ENCODE data around the gene BMP7.

The BMP7 gene

DNA sequence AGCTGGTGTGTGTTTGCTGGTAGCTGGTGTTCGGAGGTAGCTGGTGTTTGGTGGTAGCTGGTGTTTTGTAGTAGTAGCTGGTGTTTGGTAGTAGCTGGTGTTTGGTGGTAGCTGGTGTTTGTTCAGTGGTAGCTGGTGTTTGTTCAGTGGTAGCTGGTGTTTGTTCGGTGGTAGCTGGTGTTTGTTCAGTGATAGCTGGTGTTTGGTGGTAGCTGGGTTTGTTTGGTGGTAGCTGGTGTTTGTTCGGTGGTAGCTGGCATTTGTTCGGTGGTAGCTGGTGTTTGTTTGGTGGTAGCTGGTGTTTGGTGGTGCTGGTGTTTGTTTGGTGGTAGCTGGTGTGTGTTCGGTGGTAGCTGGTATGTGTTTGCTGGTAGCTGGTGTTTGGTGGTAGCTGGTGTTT is 48.0 kb downstream of the BMP7 start:
- Mint-ChIP-seq H3K9me3 (no peaks in the 10 kb centered on the region), H3K27me3 (ENCODE audit: low read depth) (peaks cover 21% of the 10 kb centered on the region), H3K4me1 (peaks cover 3% of the 10 kb centered on the region), H3K27ac (no peak overlapping the region), H3K4me3 (no peak overlapping the region), H3K36me3 (ENCODE audit: low read depth) (peaks cover 4% of the 10 kb centered on the region)
- TF ChIP-seq, protein P1, sequence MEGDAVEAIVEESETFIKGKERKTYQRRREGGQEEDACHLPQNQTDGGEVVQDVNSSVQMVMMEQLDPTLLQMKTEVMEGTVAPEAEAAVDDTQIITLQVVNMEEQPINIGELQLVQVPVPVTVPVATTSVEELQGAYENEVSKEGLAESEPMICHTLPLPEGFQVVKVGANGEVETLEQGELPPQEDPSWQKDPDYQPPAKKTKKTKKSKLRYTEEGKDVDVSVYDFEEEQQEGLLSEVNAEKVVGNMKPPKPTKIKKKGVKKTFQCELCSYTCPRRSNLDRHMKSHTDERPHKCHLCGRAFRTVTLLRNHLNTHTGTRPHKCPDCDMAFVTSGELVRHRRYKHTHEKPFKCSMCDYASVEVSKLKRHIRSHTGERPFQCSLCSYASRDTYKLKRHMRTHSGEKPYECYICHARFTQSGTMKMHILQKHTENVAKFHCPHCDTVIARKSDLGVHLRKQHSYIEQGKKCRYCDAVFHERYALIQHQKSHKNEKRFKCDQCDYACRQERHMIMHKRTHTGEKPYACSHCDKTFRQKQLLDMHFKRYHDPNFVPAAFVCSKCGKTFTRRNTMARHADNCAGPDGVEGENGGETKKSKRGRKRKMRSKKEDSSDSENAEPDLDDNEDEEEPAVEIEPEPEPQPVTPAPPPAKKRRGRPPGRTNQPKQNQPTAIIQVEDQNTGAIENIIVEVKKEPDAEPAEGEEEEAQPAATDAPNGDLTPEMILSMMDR (IDR thresholded peaks at IDR 0.05; ENCODE audit: unreplicated experiment in 3 of 3), result no peak

DNA sequence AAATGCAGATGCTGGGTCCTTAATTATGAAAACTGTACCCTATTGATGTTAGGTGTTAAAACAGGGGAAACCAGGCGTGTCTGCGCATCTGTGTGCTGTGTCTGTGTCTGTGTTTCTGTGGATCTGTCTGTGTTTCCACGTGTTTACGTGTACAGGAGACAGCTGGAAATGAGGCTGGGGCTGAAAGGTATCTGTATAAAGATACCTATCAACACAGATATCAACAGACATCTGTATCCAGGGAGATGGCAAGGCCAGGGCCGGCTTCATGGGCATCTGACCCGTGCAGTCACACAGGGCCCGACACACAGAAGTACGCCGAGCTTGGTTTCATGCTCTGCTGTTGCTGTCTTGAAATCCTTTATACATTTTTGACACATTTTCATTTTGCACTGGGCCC is 48.6 kb downstream of the BMP7 start:
- Mint-ChIP-seq H3K27ac (no peak overlapping the region), H3K36me3 (ENCODE audit: low read depth) (peaks cover 4% of the 10 kb centered on the region), H3K27me3 (ENCODE audit: low read depth) (peaks cover 23% of the 10 kb centered on the region), H3K4me3 (no peak overlapping the region), H3K9me3 (no peaks in the 10 kb centered on the region), H3K4me1 (peaks cover 5% of the 10 kb centered on the region)
- TF ChIP-seq, protein P1 (IDR thresholded peaks at IDR 0.05; ENCODE audit: unreplicated experiment in 3 of 3), result no peak

- H3K4me3 Mint-ChIP-seq, result no peak overlapping the region
- H3K27me3 Mint-ChIP-seq (ENCODE audit: low read depth), result peaks cover 30% of the 10 kb centered on the region
- peaks cover 4% of the 10 kb centered on the region for H3K36me3 Mint-ChIP-seq (ENCODE audit: low read depth)
- TF ChIP-seq, protein P1 (IDR thresholded peaks at IDR 0.05; ENCODE audit: unreplicated experiment in 3 of 3), result no peak
- H3K4me1 Mint-ChIP-seq, result peaks cover 16% of the 10 kb centered on the region
- H3K27ac Mint-ChIP-seq, result no peak overlapping the region
- no peaks in the 10 kb centered on the region for H3K9me3 Mint-ChIP-seq
Measured at GRCh38 chr20:57216669-57217068, 49.8 kb downstream of the BMP7 start.

GRCh38 chr20:57215826-57216471 is 50.5 kb downstream of the BMP7 start:
- Mint-ChIP-seq H3K4me3 (no peak overlapping the region), H3K27ac (peak overlapping the region in 1 of 3 experiments; percentile 37), H3K27me3 (ENCODE audit: low read depth) (peaks cover 28% of the 10 kb centered on the region), H3K36me3 (ENCODE audit: low read depth) (peaks cover 4% of the 10 kb centered on the region), H3K9me3 (no peaks in the 10 kb centered on the region), H3K4me1 (peaks cover 23% of the 10 kb centered on the region)
- TF ChIP-seq, protein P1 (IDR thresholded peaks at IDR 0.05; ENCODE audit: unreplicated experiment in 3 of 3), result no peak

DNA sequence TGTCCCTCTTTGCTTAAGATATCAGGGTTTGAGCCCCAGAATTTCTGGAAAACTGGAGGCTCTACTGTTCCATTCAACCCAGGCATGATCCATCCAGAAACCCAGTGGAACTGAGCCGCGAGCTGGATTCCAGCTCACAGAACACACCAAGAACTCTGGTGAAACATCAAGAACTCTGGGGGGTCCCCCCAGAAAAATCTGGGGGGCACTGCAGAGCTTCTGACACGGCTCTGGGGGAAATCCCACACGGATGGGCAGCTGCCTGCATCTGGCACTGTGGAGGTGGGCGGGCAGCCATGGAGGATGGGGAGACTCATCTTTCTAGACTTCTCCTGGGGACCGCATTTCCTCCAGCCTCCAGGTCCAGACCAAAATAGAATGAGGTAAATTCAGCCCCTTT is 51.0 kb downstream of the BMP7 start:
- H3K27ac Mint-ChIP-seq, result no peak overlapping the region
- no peaks in the 10 kb centered on the region for H3K9me3 Mint-ChIP-seq
- peaks cover 32% of the 10 kb centered on the region for H3K27me3 Mint-ChIP-seq (ENCODE audit: low read depth)
- TF ChIP-seq, protein P1 (IDR thresholded peaks at IDR 0.05; ENCODE audit: unreplicated experiment in 3 of 3), result no peak
- no peak overlapping the region for H3K4me3 Mint-ChIP-seq
- H3K36me3 Mint-ChIP-seq (ENCODE audit: low read depth), result peaks cover 4% of the 10 kb centered on the region
- peaks cover 23% of the 10 kb centered on the region for H3K4me1 Mint-ChIP-seq

GRCh38 chr20:57214948-57215347 is 51.5 kb downstream of the BMP7 start:
- H3K9me3 Mint-ChIP-seq, result no peaks in the 10 kb centered on the region
- H3K27me3 Mint-ChIP-seq (ENCODE audit: low read depth), result peaks cover 32% of the 10 kb centered on the region
- peaks cover 26% of the 10 kb centered on the region for H3K4me1 Mint-ChIP-seq
- TF ChIP-seq, protein P1 (IDR thresholded peaks at IDR 0.05; ENCODE audit: unreplicated experiment in 3 of 3), result no peak
- no peak overlapping the region for H3K4me3 Mint-ChIP-seq
- H3K36me3 Mint-ChIP-seq (ENCODE audit: low read depth), result peaks cover 4% of the 10 kb centered on the region
- H3K27ac Mint-ChIP-seq, result no peak overlapping the region
